AG08395 (cell line): ENCODE measurements around the gene ZNF341.
A peak's percentile ranks its signal among the peaks of the same experiment; 100 is the strongest.
"Not testable (repeated sequence)": the region's sequence is repeated elsewhere in the genome, so short reads cannot be mapped to it uniquely, and the experiment has no call there.

ENCODE experiments used
- DNase-seq: peaks from one replicate; pipeline ENCODE4 v3.0.0; 2012; ENCODE audit warnings: mixed read lengths, low spot score

The ZNF341 gene

GRCh38 chr20:33730946-33731692 is 677 bp upstream of the ZNF341 start:
- DNase-seq: no peak

- no peak for DNase-seq
These were observed 572 bp downstream of the ZNF341 start for GRCh38 chr20:33732166-33732970.

- peak; percentile 83 for DNase-seq
These were observed 2.1 kb downstream of the ZNF341 start for GRCh38 chr20:33733654-33734576.

GRCh38 chr20:33736962-33737361 is 5.2 kb downstream of the ZNF341 start:
- no peak for DNase-seq

- no peak for DNase-seq
These were observed 7.7 kb downstream of the ZNF341 start for GRCh38 chr20:33739493-33739892.

GRCh38 chr20:33740189-33740588 is 8.4 kb downstream of the ZNF341 start:
- DNase-seq: peak; percentile 2

- DNase-seq: no peak
These were observed 12.4 kb downstream of the ZNF341 start for GRCh38 chr20:33744181-33744580.

- DNase-seq: no peak
These were observed 13.1 kb downstream of the ZNF341 start for GRCh38 chr20:33744773-33745385.

- no peak for DNase-seq
These were observed 14.7 kb downstream of the ZNF341 start for GRCh38 chr20:33746325-33746998.

- no peak for DNase-seq
These were observed 20.0 kb downstream of the ZNF341 start for GRCh38 chr20:33751775-33752174.

- no peak for DNase-seq
These were observed 21.3 kb downstream of the ZNF341 start for GRCh38 chr20:33753143-33753542.

- DNase-seq: peak; percentile 6
These were observed 22.0 kb downstream of the ZNF341 start for GRCh38 chr20:33753763-33754162.

- DNase-seq: not testable (repeated sequence)
These were observed 24.2 kb downstream of the ZNF341 start for GRCh38 chr20:33755936-33756490.

GRCh38 chr20:33757046-33757445 is 25.2 kb downstream of the ZNF341 start:
- no peak for DNase-seq

- no peak for DNase-seq
These were observed 25.7 kb downstream of the ZNF341 start for GRCh38 chr20:33757458-33757857.

GRCh38 chr20:33761698-33762250 is 30.0 kb downstream of the ZNF341 start:
- DNase-seq: no peak

GRCh38 chr20:33765099-33765498 is 33.3 kb downstream of the ZNF341 start:
- DNase-seq: no peak

GRCh38 chr20:33765592-33765991 is 33.8 kb downstream of the ZNF341 start:
- no peak for DNase-seq

GRCh38 chr20:33766686-33767085 is 34.9 kb downstream of the ZNF341 start:
- DNase-seq: no peak

GRCh38 chr20:33767777-33768138 is 36.0 kb downstream of the ZNF341 start:
- DNase-seq: no peak

- DNase-seq: no peak
These were observed 37.2 kb downstream of the ZNF341 start for GRCh38 chr20:33769043-33769442.
